Measurements from ENCODE around the gene SNTG2.
"Not testable (repeated sequence)": the region's sequence is repeated elsewhere in the genome, so short reads cannot be mapped to it uniquely, and the experiment has no call there.

SNTG2 gene

DNA sequence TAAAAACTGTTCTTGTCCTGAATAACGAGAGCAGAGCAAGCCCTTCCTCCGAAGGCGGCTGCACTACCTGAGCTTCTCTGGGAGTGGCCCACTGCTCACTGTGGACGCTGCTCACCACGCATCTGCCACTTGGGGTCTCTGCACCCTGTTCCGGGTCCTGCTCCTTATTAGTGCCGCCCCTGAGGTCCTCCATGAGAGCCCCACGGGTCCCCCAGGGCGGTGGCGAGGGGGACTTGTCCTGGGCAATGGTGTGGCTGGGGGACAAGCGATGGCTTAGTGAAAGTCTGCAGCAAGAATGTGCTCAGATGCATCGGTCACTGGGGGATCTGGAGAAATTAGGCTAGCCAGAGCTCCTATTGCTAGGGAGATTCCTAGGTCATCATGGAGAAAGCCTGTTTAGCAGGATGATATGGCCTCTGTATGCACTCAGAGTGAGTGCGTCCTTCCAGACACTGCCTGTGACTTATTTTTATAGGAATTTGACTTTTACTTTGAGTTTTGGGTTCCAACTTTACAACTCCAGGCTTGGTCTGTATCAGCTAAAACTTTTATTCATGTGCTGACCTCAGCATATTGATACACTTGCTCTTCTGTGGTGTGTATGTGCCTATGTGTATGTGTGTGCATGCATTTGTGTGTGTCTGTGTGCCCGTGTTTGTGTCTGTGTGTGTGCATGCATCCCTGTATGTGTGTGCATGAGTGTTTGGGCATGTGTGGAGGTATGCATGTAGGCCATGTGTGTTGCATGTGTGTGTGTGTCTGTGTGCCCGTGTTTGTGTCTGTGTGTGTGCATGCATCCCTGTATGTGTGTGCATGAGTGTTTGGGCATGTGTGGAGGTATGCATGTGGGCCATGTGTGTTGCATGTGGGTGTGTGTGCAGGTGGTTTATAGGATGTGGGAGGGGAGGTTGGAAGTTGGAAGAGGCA, 129.5 kb downstream of the SNTG2 start:
- no peak for TF ChIP-seq POLR2A (IDR thresholded peaks at IDR 0.05; ENCODE audit: low read depth, low read length)
- no peak for FAIRE-seq
- DNase-seq (ENCODE audit: insufficient read length, low spot score) = no peak

DNA sequence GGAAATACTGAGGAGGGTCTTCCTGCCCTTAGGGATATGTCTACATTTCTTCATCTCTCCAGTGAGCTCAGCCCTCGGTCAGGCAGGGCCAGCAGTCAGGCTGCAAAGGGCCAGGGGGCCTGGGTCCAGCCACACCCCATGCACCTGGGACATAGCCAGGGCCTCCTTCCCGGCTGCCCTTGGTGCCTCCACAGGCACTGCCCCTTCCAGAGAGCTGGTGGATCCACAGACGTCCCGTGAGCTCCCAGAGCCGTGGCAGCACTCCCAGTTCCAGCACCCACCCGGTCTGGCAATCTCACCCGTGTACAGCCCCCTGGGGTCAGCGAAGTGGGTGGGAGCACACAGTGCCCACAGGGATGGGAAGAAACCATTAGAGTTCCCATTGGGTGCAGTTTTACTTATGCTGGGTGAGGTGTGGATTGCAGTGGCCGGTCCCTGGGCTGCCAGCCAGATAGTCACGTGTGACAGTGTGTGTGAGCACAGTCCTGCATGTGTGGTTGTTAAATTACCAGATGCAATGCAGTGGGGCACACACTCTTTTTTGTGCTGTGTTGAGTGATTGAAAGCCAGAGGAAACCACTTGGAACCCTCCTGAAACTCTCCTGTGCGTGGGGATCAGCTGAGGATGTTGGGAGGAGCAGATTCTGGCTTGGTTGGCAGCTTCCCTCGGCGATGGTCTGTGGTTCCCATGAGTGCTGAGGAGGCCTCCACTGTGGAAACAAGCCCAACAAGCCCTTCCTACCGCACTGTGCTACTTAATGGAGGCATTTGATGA, 131.0 kb downstream of the SNTG2 start:
- DNase-seq (ENCODE audit: insufficient read length, low spot score) = no peak
- TF ChIP-seq POLR2A (IDR thresholded peaks at IDR 0.05; ENCODE audit: low read depth, low read length) = no peak
- FAIRE-seq = no peak

DNA sequence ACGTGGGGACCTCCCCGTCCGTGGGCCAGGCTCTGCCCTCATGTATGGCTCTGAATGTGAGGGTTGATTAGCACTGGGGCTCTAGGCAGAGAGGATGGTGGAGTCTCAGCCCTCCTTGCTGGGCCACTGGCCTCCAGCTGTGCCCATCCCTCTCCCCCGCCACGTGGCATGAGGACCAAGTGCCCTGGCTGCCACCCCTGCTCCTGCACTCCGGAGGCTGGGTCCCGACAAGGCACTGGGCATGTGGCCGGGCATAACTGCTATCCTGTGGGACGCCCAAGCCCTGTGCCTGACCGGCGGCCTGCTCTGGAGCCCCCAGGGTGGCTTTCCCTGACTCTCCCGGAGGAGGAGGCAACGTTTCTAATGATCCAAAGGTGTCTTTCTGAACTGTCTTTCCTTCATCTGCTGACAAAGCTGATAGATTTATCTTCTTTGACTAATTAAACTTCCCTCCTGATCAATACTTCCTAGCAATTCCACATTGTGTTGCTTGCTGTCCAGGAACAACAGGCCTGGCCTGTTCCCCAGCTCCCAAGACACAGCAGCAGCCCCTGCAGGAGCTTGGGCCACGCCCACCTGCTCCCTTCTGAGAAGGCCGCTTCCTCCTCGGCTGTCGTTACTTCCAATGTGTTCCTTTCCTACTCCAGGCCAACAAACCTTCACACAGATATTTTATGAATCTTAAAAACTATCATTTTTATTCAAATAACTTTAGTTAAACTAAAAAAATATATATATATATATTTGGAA, 132.0 kb downstream of the SNTG2 start:
- FAIRE-seq (no peak), DNase-seq (ENCODE audit: insufficient read length, low spot score) (no peak)
- TF ChIP-seq POLR2A (IDR thresholded peaks at IDR 0.05; ENCODE audit: low read depth, low read length) = no peak

DNA sequence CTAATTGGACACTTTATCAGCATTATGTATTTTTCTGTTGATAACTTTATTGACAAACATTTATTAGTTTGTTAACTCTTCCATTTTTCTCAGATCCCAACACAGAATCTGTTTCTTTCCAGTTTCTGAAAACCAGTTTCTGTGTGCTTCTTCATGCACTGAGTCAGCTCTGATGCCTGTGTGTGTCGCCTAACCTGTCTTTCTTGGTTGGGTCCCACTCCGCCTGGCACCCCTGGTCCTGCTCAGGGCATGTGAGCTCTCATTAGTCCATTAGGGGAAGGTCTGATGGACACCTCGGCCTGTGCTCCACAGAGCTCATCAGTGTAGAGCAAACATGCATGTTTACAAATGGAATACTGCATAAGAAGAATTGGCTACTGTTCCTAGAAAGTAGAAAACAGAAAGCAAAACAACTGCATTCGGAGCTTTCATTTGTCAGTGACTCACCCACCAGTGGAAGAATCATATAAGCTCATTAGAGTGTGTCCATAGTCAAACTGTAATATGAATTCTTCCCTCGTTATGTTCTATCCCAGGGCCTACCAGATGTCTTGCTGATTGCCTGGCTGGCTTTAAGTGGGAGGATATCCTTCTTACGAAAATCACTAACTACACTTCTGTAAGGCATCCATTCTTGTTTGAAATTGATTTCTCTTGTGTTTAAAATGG, 137.7 kb downstream of the SNTG2 start:
- TF ChIP-seq POLR2A (IDR thresholded peaks at IDR 0.05; ENCODE audit: low read depth, low read length) = no peak
- DNase-seq (ENCODE audit: insufficient read length, low spot score) (no peak), FAIRE-seq (no peak)

DNA sequence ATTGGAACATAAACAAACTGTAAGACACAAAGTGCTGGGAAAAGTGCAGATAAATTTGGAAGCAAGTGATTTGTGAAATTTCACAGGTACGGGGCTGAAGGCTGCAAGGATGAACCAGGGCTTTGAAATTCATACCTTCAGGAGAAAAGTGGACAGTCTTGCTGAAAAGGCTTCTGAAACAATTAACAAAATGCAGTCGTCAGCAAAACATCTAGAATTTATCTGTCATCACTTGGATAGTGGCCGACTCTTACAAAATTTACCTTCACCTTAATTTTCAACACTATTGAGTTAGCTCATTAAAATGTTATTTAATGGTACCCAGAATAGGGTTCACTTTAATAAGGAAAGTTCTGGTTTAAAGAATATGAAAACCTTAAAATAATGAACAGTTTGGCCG, 138.3 kb downstream of the SNTG2 start:
- TF ChIP-seq POLR2A (IDR thresholded peaks at IDR 0.05; ENCODE audit: low read depth, low read length) = no peak
- FAIRE-seq (no peak), DNase-seq (ENCODE audit: insufficient read length, low spot score) (no peak)

DNA sequence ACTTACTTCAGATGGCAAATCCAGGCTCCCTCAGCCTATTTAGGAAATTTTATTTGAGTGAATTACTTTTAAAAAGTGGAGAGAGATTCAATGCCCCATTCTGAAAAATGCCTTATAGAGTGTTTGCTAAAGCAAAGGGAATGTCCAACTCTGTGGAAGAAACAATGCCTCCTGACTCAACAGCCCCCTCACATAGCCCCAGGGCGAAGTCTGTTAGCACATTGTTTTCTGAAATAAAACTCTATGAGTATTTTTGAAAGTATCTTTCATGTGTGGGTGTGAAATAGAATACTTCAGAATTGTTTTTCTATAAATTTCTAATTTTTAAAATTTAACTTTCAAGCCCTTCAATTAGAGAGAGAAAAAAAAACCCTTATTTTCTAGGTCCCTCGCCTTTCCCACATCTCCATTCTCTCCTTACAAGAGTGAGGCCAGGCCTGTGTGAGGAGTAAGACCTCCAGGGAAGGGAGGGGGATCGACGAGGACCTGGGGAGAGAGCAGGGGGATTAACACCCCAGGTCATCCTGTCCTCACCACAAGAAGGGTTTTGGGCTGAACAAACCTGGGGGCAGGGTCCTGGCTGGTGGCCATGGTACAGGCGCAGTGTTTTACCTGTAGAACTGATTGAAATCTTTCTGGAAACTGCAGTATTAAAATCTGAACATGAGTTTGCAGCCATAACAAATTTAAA, 141.4 kb downstream of the SNTG2 start:
- FAIRE-seq = no peak
- no peak for TF ChIP-seq POLR2A (IDR thresholded peaks at IDR 0.05; ENCODE audit: low read depth, low read length)
- DNase-seq (ENCODE audit: insufficient read length, low spot score) = no peak

DNA sequence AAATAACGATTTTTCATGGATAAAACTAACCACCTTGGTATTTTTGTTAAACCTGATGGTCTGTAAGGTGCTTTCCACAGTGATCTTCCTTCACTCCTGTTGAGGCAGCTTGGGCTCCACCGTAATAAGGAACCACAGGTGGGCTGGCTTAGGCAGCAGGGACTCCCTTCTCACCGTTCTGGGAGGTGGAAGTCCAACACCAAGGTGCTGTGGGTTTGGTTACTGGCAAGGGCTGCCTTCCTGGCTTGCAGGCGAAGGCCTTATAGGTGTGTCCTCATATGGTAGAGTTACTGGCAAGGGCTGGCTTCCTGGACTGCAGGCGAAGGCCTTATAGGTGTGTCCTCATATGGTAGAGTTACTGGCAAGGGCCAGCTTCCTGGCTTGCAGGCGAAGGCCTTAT, 143.0 kb downstream of the SNTG2 start:
- not testable (repeated sequence) for DNase-seq (ENCODE audit: insufficient read length, low spot score); FAIRE-seq

DNA sequence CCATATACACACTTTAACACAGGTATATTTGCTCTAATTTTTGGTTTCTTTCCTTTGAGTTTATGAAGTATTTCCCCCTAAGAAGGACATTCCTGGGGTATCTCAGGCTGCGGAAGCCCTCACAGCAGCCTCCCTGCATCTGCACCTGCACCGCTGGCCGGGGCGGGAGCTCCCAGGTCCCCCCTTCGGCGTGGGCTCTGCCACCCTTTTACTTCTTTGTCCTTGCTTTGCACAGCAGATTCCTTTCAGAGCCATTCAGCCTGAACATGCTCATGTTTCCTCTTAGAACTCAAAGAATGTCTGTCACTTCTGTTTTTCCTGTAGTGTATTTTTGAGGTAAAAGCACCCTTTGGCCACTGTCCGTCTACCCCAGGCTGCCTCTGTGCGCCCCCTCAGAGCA, 146.5 kb downstream of the SNTG2 start:
- FAIRE-seq = no peak
- TF ChIP-seq POLR2A (IDR thresholded peaks at IDR 0.05; ENCODE audit: low read depth, low read length) = no peak
- no peak for DNase-seq (ENCODE audit: insufficient read length, low spot score)

DNA sequence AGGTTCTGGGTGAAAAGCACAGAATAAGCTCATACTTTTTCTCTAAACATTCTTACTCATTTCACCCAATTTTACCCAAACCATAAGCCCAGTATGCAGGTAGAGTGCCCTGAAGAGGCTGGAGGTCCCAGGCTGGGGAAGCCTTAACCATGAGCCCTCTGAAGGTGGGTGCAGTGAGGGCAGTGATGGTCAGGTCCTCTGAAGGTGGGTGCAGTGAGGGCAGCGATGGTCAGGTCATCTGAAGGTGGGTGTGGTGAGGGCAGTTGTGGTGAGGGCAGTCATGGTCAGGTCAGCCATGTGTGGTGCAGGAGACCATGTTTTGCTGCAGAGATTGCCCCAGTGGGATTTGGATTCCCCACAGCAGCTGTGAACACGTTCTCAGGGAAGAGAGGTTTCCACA, 148.8 kb downstream of the SNTG2 start:
- FAIRE-seq (no peak), DNase-seq (ENCODE audit: insufficient read length, low spot score) (no peak)
- no peak for TF ChIP-seq POLR2A (IDR thresholded peaks at IDR 0.05; ENCODE audit: low read depth, low read length)

DNA sequence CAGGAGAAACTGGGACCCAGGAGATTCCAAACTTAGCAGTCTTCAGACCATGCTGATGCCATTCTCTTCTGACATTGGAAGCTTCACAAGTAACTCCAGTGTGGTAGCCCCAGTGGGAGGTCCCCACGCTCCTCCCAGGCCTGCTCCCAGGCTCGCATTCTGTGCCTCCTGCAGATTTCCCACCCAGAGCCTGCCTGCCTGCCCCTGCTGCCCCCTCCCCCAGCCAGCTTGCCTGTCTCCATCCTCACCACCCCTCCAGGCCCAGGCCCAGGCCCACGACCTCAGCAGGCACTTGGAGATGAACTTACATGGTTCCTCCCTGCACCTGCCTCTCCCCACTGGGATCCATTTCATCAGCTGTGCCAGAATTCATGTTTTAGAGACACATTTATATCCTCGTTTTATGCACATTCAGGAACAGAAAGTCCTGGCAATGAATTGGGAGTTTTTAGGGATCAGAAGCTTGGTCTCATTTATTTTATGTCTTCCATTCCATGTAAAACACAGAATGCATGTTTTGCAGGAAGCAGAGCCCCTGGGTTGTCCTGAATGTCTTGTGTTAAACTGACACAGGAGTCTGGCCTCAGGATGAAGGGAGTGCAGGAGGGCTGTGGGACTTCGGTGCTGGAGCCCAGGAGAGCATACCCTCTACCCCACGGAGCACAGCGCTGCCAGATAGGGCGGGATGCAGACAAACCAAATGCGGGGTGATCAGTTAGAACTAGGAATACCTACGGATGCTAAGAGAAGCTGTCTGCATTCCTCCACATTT, 150.5 kb downstream of the SNTG2 start:
- TF ChIP-seq POLR2A (IDR thresholded peaks at IDR 0.05; ENCODE audit: low read depth, low read length) = no peak
- no peak for DNase-seq (ENCODE audit: insufficient read length, low spot score)
- no peak for FAIRE-seq

DNA sequence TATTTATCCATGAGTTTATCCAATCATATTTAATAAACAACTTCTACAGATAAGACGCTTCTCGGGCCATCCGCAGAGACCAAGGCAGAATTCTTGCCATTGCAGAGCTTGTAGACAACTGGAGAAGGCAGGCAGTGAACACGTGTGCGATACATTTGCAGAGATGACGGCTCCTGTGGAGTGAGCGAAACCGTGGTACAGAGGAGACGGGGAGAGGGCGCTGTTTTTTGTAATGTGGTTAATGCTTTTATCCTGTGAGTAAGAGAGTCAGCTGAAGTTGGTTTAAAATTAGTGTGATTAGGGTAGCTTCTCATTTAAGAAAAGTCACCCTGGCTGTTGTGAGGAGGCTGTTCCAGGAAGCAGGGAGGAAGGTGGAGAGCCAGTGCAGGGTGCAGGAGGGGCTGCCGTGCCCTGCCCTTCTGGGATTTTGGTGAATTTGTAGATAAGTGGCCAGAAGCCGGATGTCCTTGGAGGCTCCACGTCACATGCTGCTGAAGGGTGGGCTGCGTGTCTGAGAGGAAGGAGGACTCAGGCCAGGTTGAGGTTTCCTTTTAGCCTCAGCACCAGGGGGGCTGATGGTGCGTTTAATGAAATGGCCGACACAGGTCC, 151.4 kb downstream of the SNTG2 start:
- FAIRE-seq (no peak), DNase-seq (ENCODE audit: insufficient read length, low spot score) (no peak)
- no peak for TF ChIP-seq POLR2A (IDR thresholded peaks at IDR 0.05; ENCODE audit: low read depth, low read length)

DNA sequence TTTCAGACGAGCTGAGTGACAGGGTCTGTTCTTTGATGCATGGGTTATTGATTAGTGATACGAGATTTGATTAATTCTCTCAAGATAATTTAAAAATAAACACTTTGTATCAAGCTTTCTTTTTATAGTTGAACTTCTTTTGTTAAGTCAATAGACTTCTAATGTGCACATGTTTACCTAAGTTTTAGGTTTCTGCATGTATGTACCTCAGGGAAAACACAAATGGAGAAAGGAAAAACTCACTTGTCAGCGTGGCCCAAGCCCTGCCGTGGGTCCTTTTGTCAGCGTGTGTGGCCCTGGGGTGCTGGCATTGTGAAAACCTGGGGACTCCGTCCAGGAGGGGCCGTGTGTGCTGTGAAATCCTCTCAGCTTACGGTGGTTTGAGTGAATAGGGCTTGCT, 153.7 kb downstream of the SNTG2 start:
- no peak for TF ChIP-seq POLR2A (IDR thresholded peaks at IDR 0.05; ENCODE audit: low read depth, low read length)
- DNase-seq (ENCODE audit: insufficient read length, low spot score) = no peak
- no peak for FAIRE-seq

DNA sequence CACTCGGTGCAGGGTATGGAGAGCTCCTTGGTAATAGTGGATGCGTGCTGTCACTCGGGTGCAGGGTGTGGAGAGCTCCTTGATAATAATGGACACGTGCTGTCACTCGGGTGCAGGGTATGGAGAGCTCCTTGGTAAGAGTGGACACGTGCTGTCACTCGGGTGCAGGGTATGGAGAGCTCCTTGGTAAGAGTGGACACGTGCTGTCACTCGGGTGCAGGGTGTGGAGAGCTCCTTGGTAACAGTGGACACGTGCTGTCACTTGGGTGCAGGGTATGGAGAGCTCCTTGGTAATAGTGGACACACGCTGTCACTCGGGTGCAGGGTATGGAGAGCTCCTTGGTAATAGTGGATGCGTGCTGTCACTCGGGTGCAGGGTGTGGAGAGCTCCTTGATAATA, 155.7 kb downstream of the SNTG2 start:
- DNase-seq (ENCODE audit: insufficient read length, low spot score); FAIRE-seq: not testable (repeated sequence)
